Panc1 (cell line): ENCODE results near the gene LMBR1L. TPM values are rescaled to one million over a fixed set of nuclear protein-coding genes. Genes with fewer than 3 reads are reported as not detected.
A peak's percentile ranks its signal among the peaks of the same experiment; 100 is the strongest.

Source experiments
- ATAC-seq: fragments of 200-7000 bp; cut with Tn5 transposase; 2 replicates; pipeline ENCODE4 v1.9.1; 2020; ENCODE audit warnings: mild to moderate bottlenecking, moderate library complexity
- BruUV-seq: library from RNA; stranded (reverse); fragments of 400-500 nt; replicated peaks from 2 replicates; lab custom pipeline; 2021; lab: Mats Ljungman, UMichigan
- CTCF ChIA-PET: fragments of 300-600 bp; sonication (Branson Sonifier 250); formaldehyde crosslinking; loops from one replicate; lab custom pipeline; 2022; ENCODE audit warnings: antibody characterized with exemption; lab: Charles Lee
- POLR2A ChIA-PET: fragments of 300-600 bp; sonication (Branson Sonifier 250); formaldehyde crosslinking; loops from one replicate; lab custom pipeline; 2022; ENCODE audit warnings: antibody characterized with exemption; lab: Charles Lee
- DNase-seq: peaks from one replicate; pipeline ENCODE4 v3.0.0-alpha.2; 2010; ENCODE audit warnings: low read depth, low spot score
- H3K27ac ChIP-seq: 2 replicates; pipeline ENCODE4 v1.5.1; 2011; ENCODE audit warnings: mild to moderate bottlenecking, low read length, inconsistent platforms
- H3K27me3 ChIP-seq: fragments of 200-500 bp; sonication (Bioruptor generic); 2 replicates; pipeline ENCODE4 v1.6.0; 2014; ENCODE audit warnings: low read length, inconsistent platforms; ENCODE audit not compliant: control insufficient read depth, insufficient read depth
- H3K36me3 ChIP-seq: fragments of 200-500 bp; sonication (Bioruptor generic); 2 replicates; pipeline ENCODE4 v1.5.1; 2014; ENCODE audit warnings: inconsistent platforms, mild to moderate bottlenecking, low read length, moderate library complexity; ENCODE audit not compliant: control insufficient read depth, insufficient read depth
- H3K4me1 ChIP-seq: 2 replicates; pipeline ENCODE4 v1.5.1; 2011; ENCODE audit warnings: inconsistent platforms, mild to moderate bottlenecking, low read length, moderate library complexity; ENCODE audit not compliant: control insufficient read depth, insufficient read depth
- H3K4me3 ChIP-seq, 2 experiments: 2 replicates each; pipeline ENCODE4 v1.5.1; 2011 to 2012; ENCODE audit warnings: low read depth in 2 of 2, low read length in 2 of 2, mild to moderate bottlenecking in 2 of 2, inconsistent platforms in 1 of 2, moderate library complexity in 1 of 2
- H3K9me3 ChIP-seq: fragments of 200-500 bp; sonication (Bioruptor generic); 2 replicates; pipeline ENCODE4 v1.5.1; 2014; ENCODE audit warnings: low read depth, mild to moderate bottlenecking, inconsistent platforms, low read length, moderate library complexity; ENCODE audit not compliant: control insufficient read depth, insufficient read depth
- POLR2AphosphoS5 ChIP-seq: IDR thresholded peaks from 2 replicates; pipeline ENCODE4 v1.6.1; 2012; ENCODE audit warnings: mild to moderate bottlenecking, low read depth, low read length, moderate library complexity
- SIN3A ChIP-seq: IDR thresholded peaks from 2 replicates; pipeline ENCODE4 v1.6.1; 2012; ENCODE audit warnings: low read depth, mild to moderate bottlenecking, low read length, moderate library complexity, borderline replicate concordance; ENCODE audit not compliant: insufficient read depth
- TCF7L2 ChIP-seq: IDR thresholded peaks from 2 replicates; pipeline ENCODE4 v1.6.1; 2011; ENCODE audit warnings: mild to moderate bottlenecking, low read depth, low read length, inconsistent platforms
- in situ Hi-C: cut with HindIII; loops from 2 replicates; pipeline ENCODE4 v1.10.0; 2016; ENCODE audit warnings: low sequenced_read_pairs, low pct_unique_long_range_greater_than_20kb
- intact Hi-C: fragments of 100-400 bp; cut with micrococcal nuclease; formaldehyde crosslinking; loops from one replicate; pipeline ENCODE4 v1.10.0; 2022; ENCODE audit not compliant: unreplicated experiment
- total RNA-seq: library from RNA; stranded (reverse); gene quantifications from one replicate; pipeline ENCODE4 v1.2.1, GENCODE V29; 2021; ENCODE audit not compliant: unreplicated experiment
- TF ChIP-seq, protein P1 (sequence below): fragments of 450-650 bp; IDR thresholded peaks from 2 replicates; pipeline ENCODE4 v1.5.1; 2017; ENCODE audit warnings: mild to moderate bottlenecking
- TF ChIP-seq, protein P2 (sequence below), 2 experiments: IDR thresholded peaks; 2 replicates each; pipeline ENCODE4 v1.6.1; 2011 to 2012; ENCODE audit warnings: low read depth in 2 of 2, control low read depth in 1 of 2, low read length in 1 of 2, mild to moderate bottlenecking in 1 of 2, moderate library complexity in 1 of 2; ENCODE audit not compliant: insufficient read depth in 1 of 2

Gene LMBR1L
- total RNA-seq, 1 experiment from 2014 or later: 34.4 TPM

DNA sequence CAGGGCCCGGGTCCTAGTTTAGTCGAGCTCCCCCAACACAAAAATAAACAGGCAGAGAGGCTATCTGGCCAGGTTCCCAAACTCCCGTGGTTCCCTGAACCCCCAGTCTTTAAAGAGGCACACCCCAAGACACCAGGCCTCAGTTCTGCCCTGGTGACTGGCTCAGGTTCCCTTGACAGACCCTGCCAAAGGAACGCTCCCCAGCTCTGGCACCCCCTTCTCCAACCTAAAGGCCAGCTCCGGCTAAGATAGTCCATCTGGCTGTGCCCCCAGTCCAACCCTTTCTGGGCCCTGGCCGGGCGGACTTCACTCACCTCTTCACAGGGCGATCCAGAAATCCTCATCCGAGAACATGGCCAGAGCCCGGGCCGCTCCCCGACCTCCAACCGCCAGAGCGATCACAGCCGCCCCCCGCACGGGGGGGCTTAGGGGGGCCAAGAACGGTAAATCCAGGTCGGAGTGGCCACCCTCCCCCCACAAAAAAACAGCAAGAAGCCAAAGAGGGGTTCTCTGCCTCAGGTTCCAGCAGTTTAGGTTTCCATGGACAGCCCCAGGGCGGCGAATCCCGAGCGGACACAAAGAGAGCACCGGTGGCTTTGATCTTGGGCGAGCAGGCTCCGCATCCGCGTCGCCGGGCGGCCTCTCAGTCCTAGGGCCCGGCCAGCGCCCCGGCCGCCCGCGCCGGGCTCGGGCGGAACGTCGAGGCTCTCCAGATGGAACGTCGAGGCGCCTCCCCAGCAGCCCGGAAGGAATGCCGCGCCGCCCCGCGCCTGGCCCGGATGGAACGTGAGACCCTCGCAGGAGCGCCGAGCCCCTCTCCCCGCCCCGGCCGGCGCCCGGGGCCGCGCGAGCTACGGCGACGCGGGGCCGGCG is 51.1 kb downstream of the LMBR1L start:
- no peak for DNase-seq
- TF ChIP-seq, protein P1, sequence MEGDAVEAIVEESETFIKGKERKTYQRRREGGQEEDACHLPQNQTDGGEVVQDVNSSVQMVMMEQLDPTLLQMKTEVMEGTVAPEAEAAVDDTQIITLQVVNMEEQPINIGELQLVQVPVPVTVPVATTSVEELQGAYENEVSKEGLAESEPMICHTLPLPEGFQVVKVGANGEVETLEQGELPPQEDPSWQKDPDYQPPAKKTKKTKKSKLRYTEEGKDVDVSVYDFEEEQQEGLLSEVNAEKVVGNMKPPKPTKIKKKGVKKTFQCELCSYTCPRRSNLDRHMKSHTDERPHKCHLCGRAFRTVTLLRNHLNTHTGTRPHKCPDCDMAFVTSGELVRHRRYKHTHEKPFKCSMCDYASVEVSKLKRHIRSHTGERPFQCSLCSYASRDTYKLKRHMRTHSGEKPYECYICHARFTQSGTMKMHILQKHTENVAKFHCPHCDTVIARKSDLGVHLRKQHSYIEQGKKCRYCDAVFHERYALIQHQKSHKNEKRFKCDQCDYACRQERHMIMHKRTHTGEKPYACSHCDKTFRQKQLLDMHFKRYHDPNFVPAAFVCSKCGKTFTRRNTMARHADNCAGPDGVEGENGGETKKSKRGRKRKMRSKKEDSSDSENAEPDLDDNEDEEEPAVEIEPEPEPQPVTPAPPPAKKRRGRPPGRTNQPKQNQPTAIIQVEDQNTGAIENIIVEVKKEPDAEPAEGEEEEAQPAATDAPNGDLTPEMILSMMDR: no peak
- TF ChIP-seq, protein P2, sequence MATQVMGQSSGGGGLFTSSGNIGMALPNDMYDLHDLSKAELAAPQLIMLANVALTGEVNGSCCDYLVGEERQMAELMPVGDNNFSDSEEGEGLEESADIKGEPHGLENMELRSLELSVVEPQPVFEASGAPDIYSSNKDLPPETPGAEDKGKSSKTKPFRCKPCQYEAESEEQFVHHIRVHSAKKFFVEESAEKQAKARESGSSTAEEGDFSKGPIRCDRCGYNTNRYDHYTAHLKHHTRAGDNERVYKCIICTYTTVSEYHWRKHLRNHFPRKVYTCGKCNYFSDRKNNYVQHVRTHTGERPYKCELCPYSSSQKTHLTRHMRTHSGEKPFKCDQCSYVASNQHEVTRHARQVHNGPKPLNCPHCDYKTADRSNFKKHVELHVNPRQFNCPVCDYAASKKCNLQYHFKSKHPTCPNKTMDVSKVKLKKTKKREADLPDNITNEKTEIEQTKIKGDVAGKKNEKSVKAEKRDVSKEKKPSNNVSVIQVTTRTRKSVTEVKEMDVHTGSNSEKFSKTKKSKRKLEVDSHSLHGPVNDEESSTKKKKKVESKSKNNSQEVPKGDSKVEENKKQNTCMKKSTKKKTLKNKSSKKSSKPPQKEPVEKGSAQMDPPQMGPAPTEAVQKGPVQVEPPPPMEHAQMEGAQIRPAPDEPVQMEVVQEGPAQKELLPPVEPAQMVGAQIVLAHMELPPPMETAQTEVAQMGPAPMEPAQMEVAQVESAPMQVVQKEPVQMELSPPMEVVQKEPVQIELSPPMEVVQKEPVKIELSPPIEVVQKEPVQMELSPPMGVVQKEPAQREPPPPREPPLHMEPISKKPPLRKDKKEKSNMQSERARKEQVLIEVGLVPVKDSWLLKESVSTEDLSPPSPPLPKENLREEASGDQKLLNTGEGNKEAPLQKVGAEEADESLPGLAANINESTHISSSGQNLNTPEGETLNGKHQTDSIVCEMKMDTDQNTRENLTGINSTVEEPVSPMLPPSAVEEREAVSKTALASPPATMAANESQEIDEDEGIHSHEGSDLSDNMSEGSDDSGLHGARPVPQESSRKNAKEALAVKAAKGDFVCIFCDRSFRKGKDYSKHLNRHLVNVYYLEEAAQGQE (IDR thresholded peaks at IDR 0.05; ENCODE audit: insufficient read depth in 1 of 2, low read depth in 2 of 2, low read length in 1 of 2): no peak
- TF ChIP-seq TCF7L2 (peak; percentile 91), SIN3A (no peak), POLR2AphosphoS5 (no peak)
- ChIA-PET POLR2A (no interaction called here), CTCF (no interaction called here)
- intact Hi-C loops: loop anchor here (5.0 kb wide), 1 partner anchor 63 kb away; no protein-coding TSS in a partner anchor
- H3K4me1 ChIP-seq: peaks cover 32% of the 10 kb centered on the region
- no peaks in the 10 kb centered on the region for H3K27me3 ChIP-seq
- H3K4me3 ChIP-seq: peak overlapping the region; percentile 93 to 97
- H3K27ac ChIP-seq: peak overlapping the region; percentile 84
- ATAC-seq: 0 out of 2 replicates have a peak, but pooled peaks have one; percentile 4
- H3K9me3 ChIP-seq: no peaks in the 10 kb centered on the region
- no peaks in the 10 kb centered on the region; the same call in 1 of the 2 replicates for H3K36me3 ChIP-seq
- in situ Hi-C loops: no loop called here
- BruUV-seq: no TSS peak

DNA sequence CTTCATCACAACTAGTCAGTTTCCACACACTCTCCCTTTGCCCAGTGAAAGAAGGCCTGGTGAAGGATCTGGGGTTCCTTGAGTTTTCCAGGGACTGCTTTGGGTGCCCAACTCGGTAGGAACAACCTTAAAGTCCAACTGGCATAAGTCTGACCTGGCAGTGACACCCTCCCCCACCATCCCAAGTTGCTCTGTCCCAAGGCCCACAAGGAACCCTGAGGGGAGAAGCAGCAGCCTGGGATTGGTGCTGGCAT is 51.7 kb downstream of the LMBR1L start:
- ATAC-seq (no peak), DNase-seq (no peak)
- no TSS peak for BruUV-seq
- POLR2A ChIA-PET: interaction anchor here (0.6 kb wide), 1 partner anchor 297 kb away, joined by 6 read pairs; no protein-coding TSS in a partner anchor
- peak overlapping the region; percentile 84 for H3K27ac ChIP-seq
- H3K27me3 ChIP-seq: no peaks in the 10 kb centered on the region
- TF ChIP-seq, protein P2 (IDR thresholded peaks at IDR 0.05; ENCODE audit: insufficient read depth in 1 of 2, low read depth in 2 of 2, low read length in 1 of 2): no peak
- TF ChIP-seq, protein P1: no peak
- no peak for TF ChIP-seq POLR2AphosphoS5
- TF ChIP-seq TCF7L2: no peak
- no peak for TF ChIP-seq SIN3A
- in situ Hi-C loops: no loop called here
- H3K4me3 ChIP-seq: peak overlapping the region; percentile 93 to 97
- intact Hi-C loops: no loop called here
- CTCF ChIA-PET: no interaction called here
- H3K4me1 ChIP-seq: peaks cover 32% of the 10 kb centered on the region
- H3K36me3 ChIP-seq: peaks cover 3% of the 10 kb centered on the region; the same call in 1 of the 2 replicates
- no peaks in the 10 kb centered on the region for H3K9me3 ChIP-seq
